ENCODE results near the gene ASB3.

- TF ChIP-seq CTCF (IDR thresholded peaks at IDR 0.05) (no peak), EP300 (IDR thresholded peaks at IDR 0.05; ENCODE audit: low read depth) (no peak)
Observed at GRCh38 chr2:53739032-53739431, 47.7 kb downstream of the ASB3 start.

Measured in transverse colon (tissue), 3 donors.